Measurements from ENCODE around the gene MUC4. TPM values are rescaled to one million over a fixed set of nuclear protein-coding genes. Genes with fewer than 3 reads are reported as not detected.
"Not testable (repeated sequence)": the region's sequence is repeated elsewhere in the genome, so short reads cannot be mapped to it uniquely, and the experiment has no call there.

MUC4 gene
- total and polyA plus RNA-seq, 3 donors from 2014 or later, result 1.8 to 4.7 (median 4.0) TPM

DNA sequence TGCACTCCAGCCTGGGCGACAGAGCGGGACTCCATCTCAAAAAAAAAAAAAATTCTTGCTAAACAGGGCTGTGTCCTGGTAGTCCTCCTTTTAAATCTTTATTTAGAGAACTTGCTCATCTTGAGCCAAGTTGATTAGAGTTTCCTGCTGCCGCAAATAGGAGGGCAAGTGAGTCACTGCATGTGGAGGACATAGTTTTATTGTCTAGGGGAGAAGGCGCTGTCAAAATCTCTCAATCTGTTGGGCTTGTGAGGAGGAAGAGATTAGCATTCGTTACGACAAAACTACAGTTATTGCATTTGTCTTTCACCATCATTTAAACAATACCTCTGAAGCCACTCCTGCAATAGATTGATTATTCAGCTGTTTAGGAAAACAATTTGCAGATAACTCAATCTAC lies 11.5 kb downstream of the MUC4 start:
- intact Hi-C loops (cut with DNase I; ENCODE audit: low total_unique reads), result no loop called here
- Histone ChIP-seq H3K4me1 (peaks cover 38% of the 10 kb centered on the region), H3K4me3 (no peak overlapping the region), H3K27ac (no peak overlapping the region), H3K9me3 (no peaks in the 10 kb centered on the region), H3K27me3 (no peaks in the 10 kb centered on the region), H3K36me3 (ENCODE audit: low read depth, missing control alignments) (no peaks in the 10 kb centered on the region)
- TF ChIP-seq, protein P1, sequence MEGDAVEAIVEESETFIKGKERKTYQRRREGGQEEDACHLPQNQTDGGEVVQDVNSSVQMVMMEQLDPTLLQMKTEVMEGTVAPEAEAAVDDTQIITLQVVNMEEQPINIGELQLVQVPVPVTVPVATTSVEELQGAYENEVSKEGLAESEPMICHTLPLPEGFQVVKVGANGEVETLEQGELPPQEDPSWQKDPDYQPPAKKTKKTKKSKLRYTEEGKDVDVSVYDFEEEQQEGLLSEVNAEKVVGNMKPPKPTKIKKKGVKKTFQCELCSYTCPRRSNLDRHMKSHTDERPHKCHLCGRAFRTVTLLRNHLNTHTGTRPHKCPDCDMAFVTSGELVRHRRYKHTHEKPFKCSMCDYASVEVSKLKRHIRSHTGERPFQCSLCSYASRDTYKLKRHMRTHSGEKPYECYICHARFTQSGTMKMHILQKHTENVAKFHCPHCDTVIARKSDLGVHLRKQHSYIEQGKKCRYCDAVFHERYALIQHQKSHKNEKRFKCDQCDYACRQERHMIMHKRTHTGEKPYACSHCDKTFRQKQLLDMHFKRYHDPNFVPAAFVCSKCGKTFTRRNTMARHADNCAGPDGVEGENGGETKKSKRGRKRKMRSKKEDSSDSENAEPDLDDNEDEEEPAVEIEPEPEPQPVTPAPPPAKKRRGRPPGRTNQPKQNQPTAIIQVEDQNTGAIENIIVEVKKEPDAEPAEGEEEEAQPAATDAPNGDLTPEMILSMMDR (IDR thresholded peaks at IDR 0.05), result no peak
- no peak for TF ChIP-seq POLR2A (IDR thresholded peaks at IDR 0.05)
- DNase-seq, result no peak
- WGBS, 2 donors, result 86 to 92% methylated on average over 6 of the region's 6 CpGs

DNA sequence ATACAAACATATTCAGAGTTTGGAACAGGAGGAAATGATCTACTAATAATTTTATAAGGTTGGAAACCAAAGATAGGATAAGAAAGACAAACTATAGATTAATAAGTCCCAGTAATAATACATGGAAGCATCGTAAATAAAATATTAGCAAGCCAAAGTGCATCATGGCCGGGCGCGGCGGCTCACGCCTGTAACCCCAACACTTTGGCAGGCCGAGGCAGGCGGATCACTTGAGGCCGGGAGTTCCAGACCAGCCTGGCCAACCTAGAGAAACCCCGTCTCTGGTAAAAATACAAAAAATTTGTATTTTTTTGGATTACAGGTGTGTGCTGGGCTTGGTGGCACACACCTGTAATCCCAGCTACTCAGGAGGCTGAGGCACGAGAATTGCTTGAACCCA lies 14.9 kb downstream of the MUC4 start:
- intact Hi-C loops (cut with DNase I; ENCODE audit: low total_unique reads), result no loop called here
- WGBS, 2 donors, result 94 to 96% methylated on average over 11 of the region's 11 CpGs
- H3K4me1 ChIP-seq, result peaks cover 5% of the 10 kb centered on the region
- H3K9me3 ChIP-seq, result no peaks in the 10 kb centered on the region
- H3K27ac ChIP-seq, result no peak overlapping the region
- no peak overlapping the region for H3K4me3 ChIP-seq
- no peak for DNase-seq
- H3K36me3 ChIP-seq (ENCODE audit: low read depth, missing control alignments), result no peaks in the 10 kb centered on the region
- no peaks in the 10 kb centered on the region for H3K27me3 ChIP-seq
- TF ChIP-seq POLR2A (IDR thresholded peaks at IDR 0.05), result no peak
- TF ChIP-seq, protein P1 (IDR thresholded peaks at IDR 0.05), result no peak

DNA sequence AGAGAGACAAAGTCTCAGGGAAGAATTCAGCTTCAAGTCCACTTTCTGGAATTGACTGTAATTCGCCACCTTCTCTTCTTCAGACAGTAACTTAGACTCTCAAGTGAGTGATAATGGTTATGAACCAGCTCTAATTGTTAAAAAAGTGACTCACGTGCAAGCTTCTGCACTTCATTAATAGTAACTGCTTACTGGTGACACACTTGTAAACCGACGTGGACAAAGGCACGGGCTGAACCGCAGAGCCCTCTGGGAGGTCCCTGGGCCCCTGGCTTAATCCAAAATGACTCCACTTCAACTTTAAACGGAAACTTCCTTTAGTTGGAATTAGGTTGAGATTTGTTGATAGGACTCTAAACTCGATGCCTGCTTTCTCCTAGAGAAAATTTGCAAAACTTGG lies 17.0 kb downstream of the MUC4 start:
- no peak for TF ChIP-seq POLR2A (IDR thresholded peaks at IDR 0.05)
- TF ChIP-seq, protein P1 (IDR thresholded peaks at IDR 0.05), result no peak
- Histone ChIP-seq H3K27ac (no peak overlapping the region), H3K27me3 (no peaks in the 10 kb centered on the region), H3K36me3 (ENCODE audit: low read depth, missing control alignments) (no peaks in the 10 kb centered on the region), H3K4me1 (no peaks in the 10 kb centered on the region), H3K4me3 (no peak overlapping the region), H3K9me3 (no peaks in the 10 kb centered on the region)
- WGBS, 2 donors, result 54 to 63% methylated on average over 8 of the region's 8 CpGs
- DNase-seq, result no peak
- intact Hi-C loops (cut with DNase I; ENCODE audit: low total_unique reads), result no loop called here

DNA sequence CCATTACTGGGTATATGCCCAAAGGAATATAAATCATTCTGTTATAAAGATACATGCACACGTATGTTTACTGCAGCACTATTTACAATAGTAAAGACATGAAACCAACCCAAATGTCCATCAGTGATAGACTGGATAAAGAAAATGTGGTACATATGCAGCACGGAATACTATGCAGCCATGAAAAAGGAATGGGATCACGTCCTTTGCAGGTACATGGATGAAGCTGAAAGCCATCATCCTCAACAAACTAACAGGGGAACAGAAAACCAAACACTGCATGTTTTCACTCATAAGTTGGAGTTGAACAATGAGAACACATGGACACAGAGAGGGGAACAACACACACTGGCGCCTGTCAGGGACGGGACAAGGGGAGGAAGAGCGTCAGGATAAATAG lies 19.1 kb downstream of the MUC4 start:
- H3K9me3 ChIP-seq; H3K27ac ChIP-seq; H3K4me1 ChIP-seq; intact Hi-C loops (cut with DNase I; ENCODE audit: low total_unique reads); H3K27me3 ChIP-seq; H3K4me3 ChIP-seq; DNase-seq; H3K36me3 ChIP-seq (ENCODE audit: low read depth, missing control alignments): not testable (repeated sequence)
- WGBS, 2 donors, result 78 to 81% methylated on average over 6 of the region's 6 CpGs

DNA sequence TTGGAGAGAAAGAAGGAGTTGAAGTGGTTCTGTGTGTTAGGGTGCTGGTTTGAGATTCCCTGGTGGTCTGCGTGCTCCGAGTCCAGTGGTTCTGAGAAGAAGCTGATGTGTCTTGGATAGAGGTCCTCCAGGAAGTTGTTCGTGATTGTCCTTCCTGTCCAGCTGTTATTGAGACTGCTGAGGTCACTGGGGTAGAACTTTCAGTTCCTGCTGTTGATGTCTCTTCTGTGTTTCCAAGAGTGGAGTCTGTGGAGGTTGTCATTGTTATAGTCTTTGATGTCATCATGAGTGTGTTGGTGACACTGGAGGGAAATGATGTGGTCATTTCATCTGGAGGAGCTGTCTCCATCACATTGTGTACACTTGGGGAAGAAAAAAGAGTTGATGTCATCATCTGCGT lies 20.8 kb downstream of the MUC4 start:
- whole genome bisulfite sequencing, 2 donors, result 77 to 83% methylated on average over 4 of the region's 4 CpGs
- Histone ChIP-seq H3K9me3 (no peaks in the 10 kb centered on the region), H3K4me1 (no peaks in the 10 kb centered on the region), H3K36me3 (ENCODE audit: low read depth, missing control alignments) (no peaks in the 10 kb centered on the region), H3K4me3 (no peak overlapping the region), H3K27me3 (no peaks in the 10 kb centered on the region), H3K27ac (no peak overlapping the region)
- no peak for DNase-seq
- TF ChIP-seq, protein P1 (IDR thresholded peaks at IDR 0.05), result no peak
- TF ChIP-seq POLR2A (IDR thresholded peaks at IDR 0.05), result no peak
- intact Hi-C loops (cut with DNase I; ENCODE audit: low total_unique reads), result no loop called here

Data from testis (tissue), 3 donors.